ENCODE measurements around the gene TMEM132C.

GRCh38 chr12:128365032-128365431, 98.1 kb downstream of the TMEM132C start:
- TF ChIP-seq, protein P1, sequence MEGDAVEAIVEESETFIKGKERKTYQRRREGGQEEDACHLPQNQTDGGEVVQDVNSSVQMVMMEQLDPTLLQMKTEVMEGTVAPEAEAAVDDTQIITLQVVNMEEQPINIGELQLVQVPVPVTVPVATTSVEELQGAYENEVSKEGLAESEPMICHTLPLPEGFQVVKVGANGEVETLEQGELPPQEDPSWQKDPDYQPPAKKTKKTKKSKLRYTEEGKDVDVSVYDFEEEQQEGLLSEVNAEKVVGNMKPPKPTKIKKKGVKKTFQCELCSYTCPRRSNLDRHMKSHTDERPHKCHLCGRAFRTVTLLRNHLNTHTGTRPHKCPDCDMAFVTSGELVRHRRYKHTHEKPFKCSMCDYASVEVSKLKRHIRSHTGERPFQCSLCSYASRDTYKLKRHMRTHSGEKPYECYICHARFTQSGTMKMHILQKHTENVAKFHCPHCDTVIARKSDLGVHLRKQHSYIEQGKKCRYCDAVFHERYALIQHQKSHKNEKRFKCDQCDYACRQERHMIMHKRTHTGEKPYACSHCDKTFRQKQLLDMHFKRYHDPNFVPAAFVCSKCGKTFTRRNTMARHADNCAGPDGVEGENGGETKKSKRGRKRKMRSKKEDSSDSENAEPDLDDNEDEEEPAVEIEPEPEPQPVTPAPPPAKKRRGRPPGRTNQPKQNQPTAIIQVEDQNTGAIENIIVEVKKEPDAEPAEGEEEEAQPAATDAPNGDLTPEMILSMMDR (IDR thresholded peaks at IDR 0.05) = no peak
- TF ChIP-seq POLR2AphosphoS5 (IDR thresholded peaks at IDR 0.05) (no peak), POLR2A (IDR thresholded peaks at IDR 0.05) (no peak), EP300 (IDR thresholded peaks at IDR 0.05) (no peak)
